PC-3 (cell line): Measurements from ENCODE around the gene PHF1.
"Not testable (repeated sequence)": the region's sequence is repeated elsewhere in the genome, so short reads cannot be mapped to it uniquely, and the experiment has no call there.

ENCODE experiments used
- EZH2 ChIP-seq: fragments of 300-600 bp; sonication (generic); IDR thresholded peaks from one replicate; pipeline ENCODE4 v1.6.1; 2017; ENCODE audit warnings: antibody characterized with exemption, mild to moderate bottlenecking, low read length; ENCODE audit not compliant: unreplicated experiment
- TF ChIP-seq, protein P1 (sequence below): fragments of 300-600 bp; sonication (generic); conservative IDR thresholded peaks from 2 replicates; pipeline ENCODE4 v1.5.1; 2017; ENCODE audit warnings: antibody characterized with exemption, low read depth, mild to moderate bottlenecking, low read length

DNA sequence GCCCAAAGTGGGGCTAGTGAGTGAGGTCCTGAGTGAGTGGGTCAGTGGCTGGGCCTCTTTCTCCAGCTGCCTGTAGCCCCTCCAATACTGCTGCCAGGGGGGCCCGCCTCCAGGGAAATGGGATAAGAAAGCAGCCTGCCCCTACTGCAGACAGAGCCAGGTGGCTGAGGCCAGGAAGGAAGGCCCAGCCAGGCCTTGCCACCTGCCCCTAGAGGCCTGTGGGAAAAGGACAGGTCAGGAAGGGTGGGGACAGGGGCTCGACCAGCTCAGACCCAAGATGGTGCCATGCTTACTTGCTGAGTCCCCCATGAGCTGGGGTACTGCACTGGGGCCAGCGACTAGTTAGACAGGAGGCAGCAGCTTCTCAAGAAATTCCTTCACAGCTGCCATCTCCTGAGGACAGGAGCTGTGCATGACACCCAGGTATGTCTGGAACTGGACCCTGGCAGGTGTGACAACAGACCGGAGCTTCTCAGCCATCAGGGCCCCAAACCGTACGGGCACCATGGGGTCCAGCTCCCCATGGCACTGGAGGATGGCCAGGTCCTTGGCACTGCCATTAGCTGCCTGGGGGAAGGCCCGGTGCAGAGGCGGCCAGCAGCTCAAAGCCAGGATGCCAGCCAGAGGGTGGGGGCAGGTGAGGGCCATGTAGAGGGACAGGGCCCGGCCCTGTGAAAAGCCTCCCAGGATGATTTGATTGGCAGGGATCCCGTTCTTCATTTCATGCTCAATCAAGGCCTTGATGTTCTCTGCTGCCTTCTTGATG lies 45.4 kb upstream of the PHF1 start:
- TF ChIP-seq, protein P1, sequence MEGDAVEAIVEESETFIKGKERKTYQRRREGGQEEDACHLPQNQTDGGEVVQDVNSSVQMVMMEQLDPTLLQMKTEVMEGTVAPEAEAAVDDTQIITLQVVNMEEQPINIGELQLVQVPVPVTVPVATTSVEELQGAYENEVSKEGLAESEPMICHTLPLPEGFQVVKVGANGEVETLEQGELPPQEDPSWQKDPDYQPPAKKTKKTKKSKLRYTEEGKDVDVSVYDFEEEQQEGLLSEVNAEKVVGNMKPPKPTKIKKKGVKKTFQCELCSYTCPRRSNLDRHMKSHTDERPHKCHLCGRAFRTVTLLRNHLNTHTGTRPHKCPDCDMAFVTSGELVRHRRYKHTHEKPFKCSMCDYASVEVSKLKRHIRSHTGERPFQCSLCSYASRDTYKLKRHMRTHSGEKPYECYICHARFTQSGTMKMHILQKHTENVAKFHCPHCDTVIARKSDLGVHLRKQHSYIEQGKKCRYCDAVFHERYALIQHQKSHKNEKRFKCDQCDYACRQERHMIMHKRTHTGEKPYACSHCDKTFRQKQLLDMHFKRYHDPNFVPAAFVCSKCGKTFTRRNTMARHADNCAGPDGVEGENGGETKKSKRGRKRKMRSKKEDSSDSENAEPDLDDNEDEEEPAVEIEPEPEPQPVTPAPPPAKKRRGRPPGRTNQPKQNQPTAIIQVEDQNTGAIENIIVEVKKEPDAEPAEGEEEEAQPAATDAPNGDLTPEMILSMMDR: not testable (repeated sequence)
- TF ChIP-seq EZH2: not testable (repeated sequence)
